GM23338 (cell line): ENCODE measurements around the gene RPA3.

Experiments used
- EZH2phosphoT487 ChIP-seq: fragments of 200-600 bp; sonication (generic); IDR thresholded peaks from one replicate; pipeline ENCODE4 v1.8.1; 2018; ENCODE audit warnings: antibody characterized with exemption; ENCODE audit not compliant: unreplicated experiment
- JUNB ChIP-seq: IDR thresholded peaks from one replicate; pipeline ENCODE4 v1.6.1; 2016; ENCODE audit warnings: antibody characterized with exemption; ENCODE audit not compliant: unreplicated experiment

- no peak for TF ChIP-seq JUNB
- TF ChIP-seq EZH2phosphoT487 = no peak
Measured at GRCh38 chr7:7699380-7699779, 19.0 kb downstream of the RPA3 start.
